ENCODE results near the gene KRTAP1-1. TPM values are rescaled to one million over a fixed set of nuclear protein-coding genes. Genes with fewer than 3 reads are reported as not detected.
"Not testable (repeated sequence)": the region's sequence is repeated elsewhere in the genome, so short reads cannot be mapped to it uniquely, and the experiment has no call there.

The KRTAP1-1 gene
- total and polyA plus RNA-seq, 4 experiments from 2014 or later = not detected

GRCh38 chr17:41071606-41072360 is 30.5 kb upstream of the KRTAP1-1 start:
- ChIA-PET CTCF (ENCODE audit: partially characterized antibody) (interaction anchor here (1.2 kb wide), 1 partner anchor 477 kb away, joined by 3 read pairs; no protein-coding TSS in a partner anchor), POLR2A (ENCODE audit: partially characterized antibody) (no interaction called here)
- Mint-ChIP-seq H3K4me1 (no peaks in the 10 kb centered on the region), H3K27me3 (peaks cover 6 to 7% of the 10 kb centered on the region in 2 donors), H3K36me3 (no peaks in the 10 kb centered on the region), H3K27ac (no peak overlapping the region), H3K4me3 (no peak overlapping the region), H3K9me3 (peaks cover 0 to 4% (median 0%) of the 10 kb centered on the region in 8 donors)
- Histone ChIP-seq H3K4me3 (ENCODE audit: low read length in 2 of 2) (no peak overlapping the region), H3K27me3 (ENCODE audit: insufficient read depth, low read length) (peaks cover 3% of the 10 kb centered on the region), H3K9me3 (ENCODE audit: control insufficient read depth in 1 of 2, low read length in 2 of 2) (no peaks in the 10 kb centered on the region), H3K36me3 (ENCODE audit: insufficient read depth, low read length) (no peaks in the 10 kb centered on the region), H3K4me1 (ENCODE audit: insufficient read depth, low read length) (no peaks in the 10 kb centered on the region), H3K27ac (ENCODE audit: low read depth, low read length) (no peak overlapping the region)
- intact Hi-C loops (cut with micrococcal nuclease) = no loop called here
- DNase-seq = no peak

GRCh38 chr17:41069031-41069430 is 27.8 kb upstream of the KRTAP1-1 start:
- POLR2A ChIA-PET (ENCODE audit: partially characterized antibody) = interaction anchor here (0.7 kb wide), 1 partner anchor 552 kb away, joined by 3 read pairs; no protein-coding TSS in a partner anchor
- H3K4me3 ChIP-seq (ENCODE audit: low read length in 2 of 2) = no peak overlapping the region
- no peak for DNase-seq
- H3K36me3 ChIP-seq (ENCODE audit: insufficient read depth, low read length) = no peaks in the 10 kb centered on the region
- Mint-ChIP-seq H3K9me3 (peaks cover 0 to 2% (median 0%) of the 10 kb centered on the region in 8 donors), H3K27ac (no peak overlapping the region), H3K4me1 (no peaks in the 10 kb centered on the region), H3K27me3 (peaks cover 4 to 7% of the 10 kb centered on the region in 2 donors), H3K36me3 (no peaks in the 10 kb centered on the region), H3K4me3 (no peak overlapping the region)
- intact Hi-C loops (cut with micrococcal nuclease) = no loop called here
- H3K4me1 ChIP-seq (ENCODE audit: insufficient read depth, low read length) = no peaks in the 10 kb centered on the region
- H3K27me3 ChIP-seq (ENCODE audit: insufficient read depth, low read length) = no peaks in the 10 kb centered on the region
- CTCF ChIA-PET (ENCODE audit: partially characterized antibody) = no interaction called here
- no peaks in the 10 kb centered on the region for H3K9me3 ChIP-seq (ENCODE audit: control insufficient read depth in 1 of 2, low read length in 2 of 2)
- H3K27ac ChIP-seq (ENCODE audit: low read depth, low read length) = no peak overlapping the region

GRCh38 chr17:41067281-41067680 is 26.0 kb upstream of the KRTAP1-1 start:
- Histone ChIP-seq H3K9me3 (ENCODE audit: control insufficient read depth in 1 of 2, low read length in 2 of 2) (no peaks in the 10 kb centered on the region), H3K27ac (ENCODE audit: low read depth, low read length) (no peak overlapping the region), H3K36me3 (ENCODE audit: insufficient read depth, low read length) (no peaks in the 10 kb centered on the region), H3K4me1 (ENCODE audit: insufficient read depth, low read length) (no peaks in the 10 kb centered on the region), H3K27me3 (ENCODE audit: insufficient read depth, low read length) (no peaks in the 10 kb centered on the region), H3K4me3 (ENCODE audit: low read length in 2 of 2) (no peak overlapping the region)
- intact Hi-C loops (cut with micrococcal nuclease) = no loop called here
- no peak for DNase-seq
- no peak overlapping the region for H3K27ac Mint-ChIP-seq
- H3K4me3 Mint-ChIP-seq = no peak overlapping the region
- H3K36me3 Mint-ChIP-seq = no peaks in the 10 kb centered on the region
- ChIA-PET CTCF (ENCODE audit: partially characterized antibody) (no interaction called here), POLR2A (ENCODE audit: partially characterized antibody) (no interaction called here)
- peaks cover 2 to 8% of the 10 kb centered on the region in 2 donors for H3K27me3 Mint-ChIP-seq
- peaks cover 0 to 2% (median 0%) of the 10 kb centered on the region in 8 donors for H3K9me3 Mint-ChIP-seq
- H3K4me1 Mint-ChIP-seq = no peaks in the 10 kb centered on the region

GRCh38 chr17:41065829-41066624 is 24.8 kb upstream of the KRTAP1-1 start, which contains the start of gene KRTAP2-4:
KRTAP2-4 (minus strand) TSS chr17:41065879; CDS start chr17:41065845, 34 bp downstream.
- no peaks in the 10 kb centered on the region for H3K4me1 ChIP-seq (ENCODE audit: insufficient read depth, low read length)
- H3K4me1 Mint-ChIP-seq = no peaks in the 10 kb centered on the region
- no peak within 1 kb of the TSS for H3K4me3 Mint-ChIP-seq
- peaks cover 4 to 10% of the 10 kb centered on the region in 2 donors for H3K27me3 Mint-ChIP-seq
- no peak within 1 kb of the TSS for H3K27ac ChIP-seq (ENCODE audit: low read depth, low read length)
- ChIA-PET CTCF (ENCODE audit: partially characterized antibody) (no interaction called here), POLR2A (ENCODE audit: partially characterized antibody) (no interaction called here)
- DNase-seq = no peak
- no peaks in the 10 kb centered on the region for H3K9me3 ChIP-seq (ENCODE audit: control insufficient read depth in 1 of 2, low read length in 2 of 2)
- no peaks in the 10 kb centered on the region for H3K27me3 ChIP-seq (ENCODE audit: insufficient read depth, low read length)
- H3K36me3 ChIP-seq (ENCODE audit: insufficient read depth, low read length) = no peaks in the 10 kb centered on the region
- intact Hi-C loops (cut with micrococcal nuclease) = no loop called here
- no peaks in the 10 kb centered on the region for H3K36me3 Mint-ChIP-seq
- H3K27ac Mint-ChIP-seq = no peak within 1 kb of the TSS
- H3K9me3 Mint-ChIP-seq = peaks cover 0 to 2% (median 0%) of the 10 kb centered on the region in 8 donors
- no peak within 1 kb of the TSS for H3K4me3 ChIP-seq (ENCODE audit: low read length in 2 of 2)

- H3K4me1 ChIP-seq (ENCODE audit: insufficient read depth, low read length); H3K4me3 Mint-ChIP-seq; DNase-seq; H3K4me3 ChIP-seq (ENCODE audit: low read length in 2 of 2); H3K4me1 Mint-ChIP-seq; H3K9me3 ChIP-seq (ENCODE audit: control insufficient read depth in 1 of 2, low read length in 2 of 2); H3K27ac ChIP-seq (ENCODE audit: low read depth, low read length); H3K9me3 Mint-ChIP-seq; POLR2A ChIA-PET (ENCODE audit: partially characterized antibody); intact Hi-C loops (cut with micrococcal nuclease); H3K36me3 Mint-ChIP-seq; H3K27me3 ChIP-seq (ENCODE audit: insufficient read depth, low read length); H3K27ac Mint-ChIP-seq; H3K36me3 ChIP-seq (ENCODE audit: insufficient read depth, low read length); CTCF ChIA-PET (ENCODE audit: partially characterized antibody): not testable (repeated sequence)
- H3K27me3 Mint-ChIP-seq = peaks cover 12 to 15% of the 10 kb centered on the region in 2 donors
These were observed 23.9 kb upstream of the KRTAP1-1 start for GRCh38 chr17:41065016-41065689.

GRCh38 chr17:41064301-41064700 is 23.1 kb upstream of the KRTAP1-1 start:
- H3K36me3 ChIP-seq (ENCODE audit: insufficient read depth, low read length) = no peaks in the 10 kb centered on the region
- H3K36me3 Mint-ChIP-seq = no peaks in the 10 kb centered on the region
- H3K4me3 Mint-ChIP-seq = no peak overlapping the region
- H3K4me1 ChIP-seq (ENCODE audit: insufficient read depth, low read length) = no peaks in the 10 kb centered on the region
- H3K4me1 Mint-ChIP-seq = peaks cover 0 to 2% (median 0%) of the 10 kb centered on the region in 4 donors
- ChIA-PET POLR2A (ENCODE audit: partially characterized antibody) (no interaction called here), CTCF (ENCODE audit: partially characterized antibody) (no interaction called here)
- H3K9me3 Mint-ChIP-seq = no peaks in the 10 kb centered on the region
- H3K27ac Mint-ChIP-seq = no peak overlapping the region
- no peaks in the 10 kb centered on the region for H3K27me3 ChIP-seq (ENCODE audit: insufficient read depth, low read length)
- peaks cover 17 to 18% of the 10 kb centered on the region in 2 donors for H3K27me3 Mint-ChIP-seq
- intact Hi-C loops (cut with micrococcal nuclease) = no loop called here
- no peak for DNase-seq
- no peak overlapping the region for H3K27ac ChIP-seq (ENCODE audit: low read depth, low read length)
- H3K9me3 ChIP-seq (ENCODE audit: control insufficient read depth in 1 of 2, low read length in 2 of 2) = no peaks in the 10 kb centered on the region
- H3K4me3 ChIP-seq (ENCODE audit: low read length in 2 of 2) = no peak overlapping the region

- POLR2A ChIA-PET (ENCODE audit: partially characterized antibody) = no interaction called here
- Histone ChIP-seq H3K4me3 (ENCODE audit: low read length in 2 of 2) (no peak overlapping the region), H3K4me1 (ENCODE audit: insufficient read depth, low read length) (no peaks in the 10 kb centered on the region), H3K27me3 (ENCODE audit: insufficient read depth, low read length) (no peaks in the 10 kb centered on the region), H3K36me3 (ENCODE audit: insufficient read depth, low read length) (no peaks in the 10 kb centered on the region), H3K27ac (ENCODE audit: low read depth, low read length) (no peak overlapping the region), H3K9me3 (ENCODE audit: control insufficient read depth in 1 of 2, low read length in 2 of 2) (no peaks in the 10 kb centered on the region)
- no peaks in the 10 kb centered on the region for H3K9me3 Mint-ChIP-seq
- intact Hi-C loops (cut with micrococcal nuclease) = no loop called here
- DNase-seq = no peak
- no peaks in the 10 kb centered on the region for H3K36me3 Mint-ChIP-seq
- no peak overlapping the region for H3K4me3 Mint-ChIP-seq
- peaks cover 0 to 3% (median 0%) of the 10 kb centered on the region in 4 donors for H3K4me1 Mint-ChIP-seq
- peaks cover 19 to 20% of the 10 kb centered on the region in 2 donors for H3K27me3 Mint-ChIP-seq
- no peak overlapping the region for H3K27ac Mint-ChIP-seq
- CTCF ChIA-PET (ENCODE audit: partially characterized antibody) = no interaction called here
These were observed 22.2 kb upstream of the KRTAP1-1 start for GRCh38 chr17:41063449-41063848.

All from CD4-positive, alpha-beta memory T cell (primary cell).